ENCODE measurements around the gene KPNA4. TPM values are rescaled to one million over a fixed set of nuclear protein-coding genes. Genes with fewer than 3 reads are reported as not detected.

Gene KPNA4, protein sequence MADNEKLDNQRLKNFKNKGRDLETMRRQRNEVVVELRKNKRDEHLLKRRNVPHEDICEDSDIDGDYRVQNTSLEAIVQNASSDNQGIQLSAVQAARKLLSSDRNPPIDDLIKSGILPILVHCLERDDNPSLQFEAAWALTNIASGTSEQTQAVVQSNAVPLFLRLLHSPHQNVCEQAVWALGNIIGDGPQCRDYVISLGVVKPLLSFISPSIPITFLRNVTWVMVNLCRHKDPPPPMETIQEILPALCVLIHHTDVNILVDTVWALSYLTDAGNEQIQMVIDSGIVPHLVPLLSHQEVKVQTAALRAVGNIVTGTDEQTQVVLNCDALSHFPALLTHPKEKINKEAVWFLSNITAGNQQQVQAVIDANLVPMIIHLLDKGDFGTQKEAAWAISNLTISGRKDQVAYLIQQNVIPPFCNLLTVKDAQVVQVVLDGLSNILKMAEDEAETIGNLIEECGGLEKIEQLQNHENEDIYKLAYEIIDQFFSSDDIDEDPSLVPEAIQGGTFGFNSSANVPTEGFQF
- total RNA-seq (37.9 TPM), polyA plus RNA-seq (ENCODE audit: insufficient read depth, low read depth, low replicate concordance) (11.7 TPM)
- long read RNA-seq, donor 1, full-length matches to known transcripts, result 6 of 6 reads
- long read RNA-seq, donor 1, partial matches to known transcripts, result 0 of 6 reads
- long read RNA-seq, donor 1, other reads (novel, unspliced or antisense), result 0 of 6 reads
- long read RNA-seq, donor 2, full-length matches to known transcripts, result 9 of 15 reads
- long read RNA-seq, donor 2, partial matches to known transcripts, result 6 of 15 reads
- long read RNA-seq, donor 2, other reads (novel, unspliced or antisense), result 0 of 15 reads
- long read RNA-seq, donor 3, full-length matches to known transcripts, result 5 of 5 reads
- long read RNA-seq, donor 3, partial matches to known transcripts, result 0 of 5 reads
- long read RNA-seq, donor 3, other reads (novel, unspliced or antisense), result 0 of 5 reads
- long read RNA-seq, donor 4, full-length matches to known transcripts, result 3 of 3 reads
- long read RNA-seq, donor 4, partial matches to known transcripts, result 0 of 3 reads
- long read RNA-seq, donor 4, other reads (novel, unspliced or antisense), result 0 of 3 reads
- long read RNA-seq, donor 5, full-length matches to known transcripts, result 1 of 1 reads
- long read RNA-seq, donor 5, partial matches to known transcripts, result 0 of 1 reads
- long read RNA-seq, donor 5, other reads (novel, unspliced or antisense), result 0 of 1 reads
- long read RNA-seq, donor 6, full-length matches to known transcripts, result 1 of 1 reads
- long read RNA-seq, donor 6, partial matches to known transcripts, result 0 of 1 reads
- long read RNA-seq, donor 6, other reads (novel, unspliced or antisense), result 0 of 1 reads
- long read RNA-seq, donor 7, full-length matches to known transcripts, result 34 of 41 reads
- long read RNA-seq, donor 7, partial matches to known transcripts, result 5 of 41 reads
- long read RNA-seq, donor 7, other reads (novel, unspliced or antisense), result 2 of 41 reads
- long read RNA-seq, donor 8, full-length matches to known transcripts, result 7 of 13 reads
- long read RNA-seq, donor 8, partial matches to known transcripts, result 6 of 13 reads
- long read RNA-seq, donor 8, other reads (novel, unspliced or antisense), result 0 of 13 reads
- long read RNA-seq, donor 9, full-length matches to known transcripts, result 3 of 3 reads
- long read RNA-seq, donor 9, partial matches to known transcripts, result 0 of 3 reads
- long read RNA-seq, donor 9, other reads (novel, unspliced or antisense), result 0 of 3 reads
- long read RNA-seq, donor 10, full-length matches to known transcripts, result 6 of 11 reads
- long read RNA-seq, donor 10, partial matches to known transcripts, result 5 of 11 reads
- long read RNA-seq, donor 10, other reads (novel, unspliced or antisense), result 0 of 11 reads

DNA sequence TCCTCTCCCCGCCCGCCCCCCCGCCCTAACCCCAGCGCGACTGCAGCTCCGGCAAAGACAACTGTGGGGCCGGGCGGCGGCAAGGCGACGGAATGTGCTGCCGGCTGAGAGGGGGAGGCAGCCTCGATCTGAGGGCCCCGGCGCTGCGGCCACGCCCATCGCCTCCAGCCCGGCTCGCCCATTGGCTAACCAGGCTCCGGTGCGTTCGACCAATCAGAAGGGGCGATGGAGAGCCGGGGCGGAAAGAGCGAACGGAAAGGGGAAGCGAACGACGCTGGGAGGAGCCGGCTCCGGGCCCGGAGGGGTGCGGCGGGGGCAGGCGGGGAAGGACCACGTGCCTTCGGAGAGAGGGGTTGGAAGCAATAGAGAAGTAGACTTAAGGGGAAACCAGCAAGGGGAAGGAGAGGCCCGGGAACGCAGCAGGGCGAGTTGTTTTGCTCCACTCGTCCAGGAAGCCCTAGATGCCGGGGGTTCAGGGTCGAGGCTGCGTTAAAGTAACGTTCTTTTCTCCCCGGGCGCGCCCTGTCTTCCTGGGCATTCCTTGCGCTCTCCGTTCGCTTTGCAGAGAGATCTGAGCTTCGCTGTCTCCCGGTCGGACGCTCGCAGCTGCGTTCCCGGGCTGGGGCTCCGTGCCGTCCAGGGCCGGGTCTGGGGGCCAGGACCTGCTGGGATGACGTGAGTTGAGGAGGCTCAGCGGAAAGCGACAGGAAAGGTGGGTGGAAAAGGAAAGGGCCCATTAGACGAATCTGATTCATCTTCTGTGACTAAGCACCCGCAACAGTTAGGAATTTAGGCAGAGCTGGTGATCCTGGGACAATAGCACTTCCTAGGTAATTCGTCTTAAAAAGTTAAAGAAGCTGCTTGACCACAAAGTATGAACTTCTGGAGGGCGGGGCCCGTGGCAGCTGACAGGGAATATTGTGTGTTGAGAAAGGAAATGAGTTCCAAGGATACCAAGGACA is at the start of gene KPNA4:
Gene KPNA4, minus strand, starts transcription at position 130 of the 962 bp plus-strand sequence. CDS start 289 bp downstream, outside the sequence.
- Histone ChIP-seq H3K4me3 (ENCODE audit: low read length in 3 of 3) (peak within 1 kb of the TSS; percentile 78 to 91 (median 83)), H3K9ac (ENCODE audit: low read length in 3 of 3) (peak within 1 kb of the TSS; percentile 65 to 85 (median 85)), H3K4me1 (ENCODE audit: control insufficient read depth in 2 of 3, insufficient read depth in 2 of 3, low read depth in 1 of 3, low read length in 3 of 3) (peaks cover 4 to 11% (median 10%) of the 10 kb centered on the region in 3 donors), H3K27me3 (ENCODE audit: control insufficient read depth, insufficient read depth, low read length) (no peaks in the 10 kb centered on the region), H3K36me3 (ENCODE audit: control insufficient read depth in 2 of 3, insufficient read depth in 3 of 3, low read length in 3 of 3) (peaks cover 0 to 2% (median 0%) of the 10 kb centered on the region in 3 donors), H3K9me3 (ENCODE audit: control insufficient read depth in 2 of 3, insufficient read depth in 1 of 3, low read length in 3 of 3) (no peaks in the 10 kb centered on the region), H3K27ac (ENCODE audit: low read depth in 2 of 2, low read length in 2 of 2) (peak within 1 kb of the TSS; percentile 93)
- intact Hi-C loops (cut with DNase I), result no loop called here
- TF ChIP-seq, protein P1, sequence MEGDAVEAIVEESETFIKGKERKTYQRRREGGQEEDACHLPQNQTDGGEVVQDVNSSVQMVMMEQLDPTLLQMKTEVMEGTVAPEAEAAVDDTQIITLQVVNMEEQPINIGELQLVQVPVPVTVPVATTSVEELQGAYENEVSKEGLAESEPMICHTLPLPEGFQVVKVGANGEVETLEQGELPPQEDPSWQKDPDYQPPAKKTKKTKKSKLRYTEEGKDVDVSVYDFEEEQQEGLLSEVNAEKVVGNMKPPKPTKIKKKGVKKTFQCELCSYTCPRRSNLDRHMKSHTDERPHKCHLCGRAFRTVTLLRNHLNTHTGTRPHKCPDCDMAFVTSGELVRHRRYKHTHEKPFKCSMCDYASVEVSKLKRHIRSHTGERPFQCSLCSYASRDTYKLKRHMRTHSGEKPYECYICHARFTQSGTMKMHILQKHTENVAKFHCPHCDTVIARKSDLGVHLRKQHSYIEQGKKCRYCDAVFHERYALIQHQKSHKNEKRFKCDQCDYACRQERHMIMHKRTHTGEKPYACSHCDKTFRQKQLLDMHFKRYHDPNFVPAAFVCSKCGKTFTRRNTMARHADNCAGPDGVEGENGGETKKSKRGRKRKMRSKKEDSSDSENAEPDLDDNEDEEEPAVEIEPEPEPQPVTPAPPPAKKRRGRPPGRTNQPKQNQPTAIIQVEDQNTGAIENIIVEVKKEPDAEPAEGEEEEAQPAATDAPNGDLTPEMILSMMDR (IDR thresholded peaks at IDR 0.05; ENCODE audit: borderline replicate concordance, extremely low read depth, insufficient read depth), result no peak
- DNase-seq, result peak; percentile 98 to 99 (median 99)
- peak; percentile 77 for FAIRE-seq

DNA sequence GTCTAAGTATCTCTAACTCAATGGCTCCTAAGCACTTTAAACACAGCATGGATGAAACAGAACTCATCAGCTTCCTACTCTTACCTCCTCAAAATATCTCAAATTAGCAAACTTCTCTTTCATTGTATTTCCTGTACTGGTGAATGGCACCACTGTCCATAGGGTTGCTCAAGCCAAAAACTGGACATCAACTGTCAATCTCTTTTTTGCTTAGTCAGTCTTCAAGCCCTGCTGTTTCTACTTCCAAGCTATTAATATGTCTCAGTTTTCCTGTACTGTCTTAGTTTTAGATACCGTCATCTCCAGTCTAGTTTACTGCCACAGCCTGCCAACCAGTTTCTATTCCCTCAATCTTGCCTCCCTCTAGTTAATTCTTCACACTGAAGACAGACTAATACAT is 48.3 kb upstream of the KPNA4 start:
- TF ChIP-seq, protein P1 (IDR thresholded peaks at IDR 0.05; ENCODE audit: borderline replicate concordance, extremely low read depth, insufficient read depth), result no peak
- no peak for DNase-seq
- intact Hi-C loops (cut with DNase I), result no loop called here
- Histone ChIP-seq H3K36me3 (ENCODE audit: control insufficient read depth in 2 of 3, insufficient read depth in 3 of 3, low read length in 3 of 3) (no peaks in the 10 kb centered on the region), H3K27me3 (ENCODE audit: control insufficient read depth, insufficient read depth, low read length) (no peaks in the 10 kb centered on the region), H3K4me1 (ENCODE audit: control insufficient read depth in 2 of 3, insufficient read depth in 2 of 3, low read depth in 1 of 3, low read length in 3 of 3) (no peaks in the 10 kb centered on the region), H3K27ac (ENCODE audit: low read depth in 2 of 2, low read length in 2 of 2) (no peak overlapping the region), H3K9ac (ENCODE audit: low read length in 3 of 3) (no peak overlapping the region), H3K9me3 (ENCODE audit: control insufficient read depth in 2 of 3, insufficient read depth in 1 of 3, low read length in 3 of 3) (no peaks in the 10 kb centered on the region), H3K4me3 (ENCODE audit: low read length in 3 of 3) (no peak overlapping the region)
- no peak for FAIRE-seq

Data from kidney (tissue), 22 donors.